HFF-Myc (cell line): ENCODE data around the gene TRAPPC10.

Experiments
- DNase-seq: peaks from one replicate; pipeline ENCODE4 v3.0.0-alpha.2; 2011; ENCODE audit warnings: low read depth; ENCODE audit errors: extremely low read depth
- H3K4me3 ChIP-seq: replicated peaks from 2 replicates; pipeline ENCODE4 v1.5.1; 2011; ENCODE audit warnings: low read depth, mild to moderate bottlenecking, control low read depth, low read length
- TF ChIP-seq, protein P1 (sequence below): IDR thresholded peaks from 2 replicates; pipeline ENCODE4 v1.5.1; 2012; ENCODE audit warnings: mild to moderate bottlenecking, low read depth, low read length, control low read depth; ENCODE audit errors: missing control alignments

The TRAPPC10 gene

DNA sequence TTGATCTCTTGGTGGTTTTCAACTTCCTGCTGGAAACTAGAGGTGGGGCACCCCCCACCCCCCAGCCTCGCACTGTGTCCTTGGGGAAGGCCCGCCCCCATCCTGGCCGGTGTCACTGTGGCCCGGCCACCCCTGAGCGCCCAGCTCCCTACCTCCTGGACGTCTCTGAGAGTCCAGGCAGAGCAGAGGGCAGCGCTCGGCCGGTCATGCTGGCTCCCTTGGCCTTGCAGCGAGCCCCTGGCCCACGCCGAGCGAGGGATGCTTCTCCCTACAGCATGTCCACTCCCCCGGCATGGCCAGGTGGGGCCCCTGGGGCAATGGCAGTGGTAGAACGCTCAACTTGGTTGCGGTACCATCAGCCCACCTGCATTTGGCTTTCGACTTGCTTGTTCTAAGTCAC, 28.7 kb upstream of the TRAPPC10 start:
- TF ChIP-seq, protein P1, sequence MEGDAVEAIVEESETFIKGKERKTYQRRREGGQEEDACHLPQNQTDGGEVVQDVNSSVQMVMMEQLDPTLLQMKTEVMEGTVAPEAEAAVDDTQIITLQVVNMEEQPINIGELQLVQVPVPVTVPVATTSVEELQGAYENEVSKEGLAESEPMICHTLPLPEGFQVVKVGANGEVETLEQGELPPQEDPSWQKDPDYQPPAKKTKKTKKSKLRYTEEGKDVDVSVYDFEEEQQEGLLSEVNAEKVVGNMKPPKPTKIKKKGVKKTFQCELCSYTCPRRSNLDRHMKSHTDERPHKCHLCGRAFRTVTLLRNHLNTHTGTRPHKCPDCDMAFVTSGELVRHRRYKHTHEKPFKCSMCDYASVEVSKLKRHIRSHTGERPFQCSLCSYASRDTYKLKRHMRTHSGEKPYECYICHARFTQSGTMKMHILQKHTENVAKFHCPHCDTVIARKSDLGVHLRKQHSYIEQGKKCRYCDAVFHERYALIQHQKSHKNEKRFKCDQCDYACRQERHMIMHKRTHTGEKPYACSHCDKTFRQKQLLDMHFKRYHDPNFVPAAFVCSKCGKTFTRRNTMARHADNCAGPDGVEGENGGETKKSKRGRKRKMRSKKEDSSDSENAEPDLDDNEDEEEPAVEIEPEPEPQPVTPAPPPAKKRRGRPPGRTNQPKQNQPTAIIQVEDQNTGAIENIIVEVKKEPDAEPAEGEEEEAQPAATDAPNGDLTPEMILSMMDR = no peak
- DNase-seq = no peak
- no peak overlapping the region for H3K4me3 ChIP-seq

DNA sequence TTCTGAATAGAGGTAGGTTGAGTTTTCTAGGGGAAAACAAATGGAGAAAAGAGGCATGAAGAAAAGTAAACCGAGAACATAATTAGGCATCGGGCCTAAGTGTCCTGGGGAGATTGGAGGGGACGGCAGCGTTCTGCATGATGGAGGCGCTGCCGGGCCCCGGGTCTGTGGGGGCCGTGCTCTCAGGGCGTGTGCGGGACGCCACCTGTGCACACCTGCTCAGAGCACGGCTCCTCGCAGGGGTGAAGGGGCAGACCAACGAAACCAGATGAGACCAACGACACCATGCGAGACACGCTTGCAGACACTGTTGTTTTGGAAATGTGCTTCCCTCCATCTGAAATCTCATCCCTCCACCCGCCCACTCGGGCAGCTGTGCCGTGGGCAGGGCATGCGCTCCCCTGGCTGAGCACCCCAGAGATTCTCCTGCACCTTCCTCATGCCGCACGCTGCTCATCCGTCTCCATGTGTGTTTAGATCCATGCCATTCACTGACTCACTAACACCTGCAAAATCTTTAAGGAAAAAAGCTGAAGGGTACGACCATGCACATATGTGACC, 28.2 kb upstream of the TRAPPC10 start:
- no peak overlapping the region for H3K4me3 ChIP-seq
- TF ChIP-seq, protein P1 = no peak

DNA sequence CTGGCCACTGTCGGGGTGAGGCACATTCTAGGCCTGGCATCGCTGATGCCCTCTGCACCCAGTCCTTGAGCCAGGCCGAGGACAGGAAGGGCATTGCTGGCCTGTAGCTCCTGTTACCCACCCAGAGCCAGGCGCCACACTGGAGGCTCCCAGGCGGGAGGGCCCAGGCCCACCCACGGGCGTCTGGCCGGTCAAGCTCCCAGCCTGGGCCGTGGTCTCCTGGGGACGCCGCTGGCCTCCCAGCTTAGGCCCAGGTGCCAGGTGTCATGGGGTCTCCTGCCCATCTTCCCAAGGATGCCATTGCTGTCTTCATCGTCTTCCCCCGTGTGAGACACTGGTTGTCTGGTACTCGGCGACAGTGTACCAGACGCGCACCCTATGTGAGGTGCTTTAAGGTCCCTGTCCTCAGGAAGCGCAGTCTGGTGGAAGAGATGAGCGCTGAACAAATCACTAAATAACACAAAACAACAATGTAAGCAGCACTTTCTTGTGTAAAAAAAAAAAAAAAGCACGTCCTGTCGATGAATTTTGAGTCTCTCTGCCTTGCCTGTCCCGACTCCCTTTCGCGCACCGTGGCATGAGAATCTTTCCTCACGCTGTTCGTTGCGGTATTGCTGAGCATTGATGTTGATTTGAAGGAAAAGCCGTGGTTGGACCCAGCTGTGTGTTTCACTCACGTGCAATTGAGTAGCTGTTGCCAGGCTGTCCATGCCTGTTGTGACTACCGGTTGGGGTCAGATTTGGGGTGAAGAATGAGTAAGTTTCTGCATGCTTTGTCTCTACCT, 27.0 kb upstream of the TRAPPC10 start:
- H3K4me3 ChIP-seq = no peak overlapping the region
- TF ChIP-seq, protein P1 = no peak
- DNase-seq = no peak

More for the DNA sequence above, 28.2 kb upstream of the TRAPPC10 start:
- no peak for DNase-seq

DNA sequence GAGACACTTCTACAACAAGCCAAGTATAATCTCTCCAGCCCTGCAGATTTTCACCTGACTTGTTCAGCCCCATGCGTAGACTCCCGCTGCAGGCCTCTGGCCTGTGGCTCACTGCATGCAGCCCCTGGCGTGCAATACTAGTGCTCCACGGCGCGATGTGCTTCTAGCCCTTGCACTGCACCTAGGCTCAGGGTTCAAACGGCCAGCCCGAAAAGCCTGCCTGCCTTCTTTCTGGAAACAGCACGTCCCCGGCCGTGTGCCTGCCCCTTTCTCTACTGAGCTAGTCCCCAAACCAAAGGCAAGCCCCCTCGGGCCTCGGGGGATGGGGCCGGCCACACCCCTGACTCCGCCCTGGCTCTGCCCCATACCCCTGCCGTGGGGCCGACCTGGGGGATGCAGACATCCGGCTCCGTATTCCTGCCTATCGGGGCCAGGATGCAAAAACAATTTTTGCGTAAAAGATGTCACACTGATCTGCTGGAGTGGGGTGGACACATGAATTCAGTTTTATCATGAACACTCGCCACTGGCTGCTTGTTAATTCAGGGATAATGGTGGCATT, 26.3 kb upstream of the TRAPPC10 start:
- no peak for DNase-seq
- TF ChIP-seq, protein P1 = no peak
- H3K4me3 ChIP-seq = no peak overlapping the region

DNA sequence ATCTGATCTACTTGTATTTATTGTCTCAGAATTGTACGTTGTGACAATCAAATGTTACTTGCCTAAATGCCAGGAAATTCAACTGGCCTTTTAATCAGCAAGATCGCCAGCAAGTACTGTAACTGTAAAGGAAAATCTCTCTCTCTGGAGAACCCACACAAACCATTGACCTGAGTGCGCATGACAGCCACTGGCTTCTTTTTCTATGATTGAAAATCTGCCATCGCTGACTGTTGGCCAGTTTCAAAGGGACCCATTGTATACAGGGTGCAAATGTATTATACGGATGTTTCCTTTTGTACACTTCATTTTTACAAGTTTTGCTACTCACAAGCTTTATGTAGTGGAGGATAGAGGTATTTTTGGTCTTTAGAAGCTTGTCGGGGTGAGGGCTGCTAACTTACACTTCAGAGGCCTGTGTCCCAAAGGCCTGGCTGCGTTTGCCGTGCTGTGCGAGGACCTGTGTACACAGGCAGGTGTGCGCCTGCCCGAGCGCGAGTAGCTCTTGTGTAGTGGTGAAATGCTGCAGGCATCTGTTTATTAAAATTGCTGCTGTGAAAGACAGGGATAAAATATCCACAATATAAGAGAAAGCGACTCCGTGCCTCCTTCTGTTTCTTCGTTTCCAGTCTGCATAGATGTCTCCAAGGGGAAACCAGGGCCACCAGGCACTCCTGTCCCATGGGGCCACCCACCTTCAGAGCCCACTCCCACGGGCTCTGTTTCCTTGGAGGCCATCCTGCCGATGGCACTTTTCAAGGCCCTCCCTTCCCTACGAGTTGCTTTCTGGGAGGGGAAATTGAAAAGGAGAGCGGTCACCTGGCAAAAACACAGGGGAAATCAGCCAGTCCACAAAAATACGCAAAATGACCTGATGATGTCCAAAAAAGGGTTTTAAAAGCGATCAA, 25.3 kb upstream of the TRAPPC10 start:
- no peak for DNase-seq
- H3K4me3 ChIP-seq = no peak overlapping the region
- TF ChIP-seq, protein P1 = no peak

DNA sequence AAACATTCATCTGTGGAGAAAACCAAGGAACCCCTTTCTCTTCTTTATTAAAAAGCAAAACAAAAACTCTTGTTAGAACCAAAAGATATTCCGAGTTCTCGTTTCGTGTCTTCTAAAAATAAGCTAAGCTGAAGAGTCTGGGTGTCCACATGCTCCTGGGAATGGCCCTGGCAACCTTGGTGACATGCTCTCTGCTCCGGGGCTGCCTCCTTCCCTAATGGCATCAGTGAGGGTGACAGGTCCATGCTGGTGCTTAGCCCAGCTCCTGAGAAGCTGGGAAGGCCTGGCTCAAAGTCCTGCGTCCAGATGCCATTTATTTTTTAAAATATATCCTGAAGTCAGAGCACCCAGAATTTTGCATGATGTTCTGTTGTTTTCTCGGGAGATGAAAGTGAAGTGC, 24.6 kb upstream of the TRAPPC10 start:
- no peak for DNase-seq
- TF ChIP-seq, protein P1 = no peak
- no peak overlapping the region for H3K4me3 ChIP-seq
